ENCODE measurements around the gene CASP8AP2.

- no peak for TF ChIP-seq CTCF (IDR thresholded peaks at IDR 0.05)
- TF ChIP-seq POLR2A (IDR thresholded peaks at IDR 0.05) = no peak
These were observed 44.0 kb downstream of the CASP8AP2 start for GRCh38 chr6:89873721-89874120.

All from esophagus squamous epithelium (tissue), 4 donors.